H7 (cell line): ENCODE measurements around the gene EYA2. TPM values are rescaled to one million over a fixed set of nuclear protein-coding genes. Genes with fewer than 3 reads are reported as not detected.
"Not testable (repeated sequence)": the region's sequence is repeated elsewhere in the genome, so short reads cannot be mapped to it uniquely, and the experiment has no call there.

Source experiments
- DNase-seq: peaks from one replicate; pipeline ENCODE4 v3.0.0; 2012
- H3K27me3 ChIP-seq: 2 replicates; pipeline ENCODE4 v1.6.0; 2011; ENCODE audit warnings: mild to moderate bottlenecking, low read length; ENCODE audit not compliant: control insufficient read depth, insufficient read depth
- H3K36me3 ChIP-seq: replicated peaks from 2 replicates; pipeline ENCODE4 v1.5.1; 2011; ENCODE audit warnings: low read length; ENCODE audit not compliant: control insufficient read depth, insufficient read depth
- H3K4me3 ChIP-seq: 2 replicates; pipeline ENCODE4 v1.5.1; 2011; ENCODE audit warnings: low read depth, mild to moderate bottlenecking, control low read depth, low read length, moderate library complexity; ENCODE audit not compliant: insufficient read depth
- total RNA-seq: library from RNA; depleted of rRNA; stranded (reverse); fragments of >200 nt; shearing (Covaris generic); gene quantifications from 2 replicates; pipeline ENCODE4 v1.2.3, GENCODE V29; 2014

EYA2 gene
- total RNA-seq, 1 experiment from 2014 or later, result 1.7 TPM

GRCh38 chr20:46946181-46946624 lies 51.6 kb downstream of the EYA2 start:
- H3K27me3 ChIP-seq, result no peaks in the 10 kb centered on the region
- no peak overlapping the region for H3K4me3 ChIP-seq
- no peak for DNase-seq
- no peaks in the 10 kb centered on the region for H3K36me3 ChIP-seq

- no peak overlapping the region for H3K4me3 ChIP-seq
These were observed 52.2 kb downstream of the EYA2 start for GRCh38 chr20:46946796-46947195.

GRCh38 chr20:46948081-46948480 lies 53.4 kb downstream of the EYA2 start:
- DNase-seq, result no peak
- Histone ChIP-seq H3K36me3 (no peaks in the 10 kb centered on the region), H3K27me3 (no peaks in the 10 kb centered on the region), H3K4me3 (no peak overlapping the region)

More at GRCh38 chr20:46946796-46947195, 52.2 kb downstream of the EYA2 start:
- Histone ChIP-seq H3K27me3 (no peaks in the 10 kb centered on the region), H3K36me3 (no peaks in the 10 kb centered on the region)
- DNase-seq, result no peak

GRCh38 chr20:46951405-46951804 lies 56.8 kb downstream of the EYA2 start:
- H3K27me3 ChIP-seq, result no peaks in the 10 kb centered on the region
- H3K4me3 ChIP-seq, result no peak overlapping the region
- no peak for DNase-seq
- H3K36me3 ChIP-seq, result no peaks in the 10 kb centered on the region

- no peak overlapping the region for H3K4me3 ChIP-seq
- H3K36me3 ChIP-seq, result no peaks in the 10 kb centered on the region
- DNase-seq, result peak; percentile 70
- no peaks in the 10 kb centered on the region for H3K27me3 ChIP-seq
These were observed 57.3 kb downstream of the EYA2 start for GRCh38 chr20:46951840-46952497.

GRCh38 chr20:46953596-46953995 lies 59.0 kb downstream of the EYA2 start:
- Histone ChIP-seq H3K27me3 (no peaks in the 10 kb centered on the region), H3K36me3 (no peaks in the 10 kb centered on the region), H3K4me3 (no peak overlapping the region)
- no peak for DNase-seq

- no peak for DNase-seq
These were observed 59.9 kb downstream of the EYA2 start for GRCh38 chr20:46954490-46955038.

GRCh38 chr20:46955601-46956556 lies 61.2 kb downstream of the EYA2 start:
- no peak overlapping the region for H3K4me3 ChIP-seq
- H3K36me3 ChIP-seq, result no peaks in the 10 kb centered on the region
- no peak for DNase-seq
- no peaks in the 10 kb centered on the region for H3K27me3 ChIP-seq

More at GRCh38 chr20:46954490-46955038, 59.9 kb downstream of the EYA2 start:
- Histone ChIP-seq H3K4me3 (no peak overlapping the region), H3K36me3 (no peaks in the 10 kb centered on the region), H3K27me3 (no peaks in the 10 kb centered on the region)

- DNase-seq, result no peak
- H3K27me3 ChIP-seq, result no peaks in the 10 kb centered on the region
These were observed 64.5 kb downstream of the EYA2 start for GRCh38 chr20:46959081-46959692.

GRCh38 chr20:46959821-46960220 lies 65.2 kb downstream of the EYA2 start:
- Histone ChIP-seq H3K4me3 (no peak overlapping the region), H3K36me3 (no peaks in the 10 kb centered on the region), H3K27me3 (no peaks in the 10 kb centered on the region)
- DNase-seq, result no peak

More at GRCh38 chr20:46959081-46959692, 64.5 kb downstream of the EYA2 start:
- no peaks in the 10 kb centered on the region for H3K36me3 ChIP-seq
- H3K4me3 ChIP-seq, result no peak overlapping the region

- Histone ChIP-seq H3K36me3 (no peaks in the 10 kb centered on the region), H3K4me3 (no peak overlapping the region), H3K27me3 (no peaks in the 10 kb centered on the region)
- no peak for DNase-seq
These were observed 65.9 kb downstream of the EYA2 start for GRCh38 chr20:46960536-46960935.

GRCh38 chr20:46961968-46962367 lies 67.3 kb downstream of the EYA2 start:
- not testable (repeated sequence) for DNase-seq, H3K27me3 ChIP-seq, H3K36me3 ChIP-seq

GRCh38 chr20:46962452-46963195 lies 68.0 kb downstream of the EYA2 start:
- Histone ChIP-seq H3K36me3 (no peaks in the 10 kb centered on the region), H3K27me3 (no peaks in the 10 kb centered on the region), H3K4me3 (no peak overlapping the region)
- no peak for DNase-seq

More at GRCh38 chr20:46961968-46962367, 67.3 kb downstream of the EYA2 start:
- H3K4me3 ChIP-seq, result not testable (repeated sequence)

GRCh38 chr20:46963196-46963529 lies 68.5 kb downstream of the EYA2 start:
- H3K27me3 ChIP-seq, result no peaks in the 10 kb centered on the region
- DNase-seq, result no peak
- no peak overlapping the region for H3K4me3 ChIP-seq
- no peaks in the 10 kb centered on the region for H3K36me3 ChIP-seq
